Measurements from ENCODE around the gene KLHL7. TPM values are rescaled to one million over a fixed set of nuclear protein-coding genes. Genes with fewer than 3 reads are reported as not detected.

The KLHL7 gene
- total RNA-seq, 4 donors from 2014 or later, result 9.2 to 27.4 (median 25.3) TPM

DNA sequence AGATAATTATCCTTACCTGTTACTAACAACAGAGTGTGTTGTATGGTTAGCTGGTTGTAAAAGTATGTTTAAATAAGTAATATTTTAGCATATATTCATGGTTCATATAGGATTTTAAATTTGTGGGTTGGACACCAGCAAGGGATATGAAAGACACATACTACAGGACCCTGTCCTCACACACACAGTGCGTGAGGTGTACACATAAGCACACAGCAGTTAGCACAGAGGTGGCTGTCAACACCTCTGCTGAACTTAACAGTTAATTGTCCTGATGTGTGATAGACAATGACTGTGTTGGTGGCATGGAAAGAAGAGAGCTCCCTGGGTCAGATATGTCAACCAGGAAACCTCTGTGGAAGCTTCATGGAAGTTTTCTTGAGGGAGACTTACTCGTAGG is 53.0 kb downstream of the KLHL7 start:
- Histone ChIP-seq H3K4me1 (no peaks in the 10 kb centered on the region), H3K36me3 (peaks cover 0 to 6% (median 0%) of the 10 kb centered on the region in 4 donors), H3K27ac (no peak overlapping the region), H3K4me3 (no peak overlapping the region), H3K27me3 (no peaks in the 10 kb centered on the region), H3K9me3 (no peaks in the 10 kb centered on the region)
- WGBS, 2 donors (ENCODE audit: low coverage in 1 of 2), result 92 to 95% methylated on average over 2 of the region's 2 CpGs
- TF ChIP-seq POLR2A (IDR thresholded peaks at IDR 0.05) (no peak), EP300 (IDR thresholded peaks at IDR 0.05; ENCODE audit: low read depth) (no peak), POLR2AphosphoS5 (IDR thresholded peaks at IDR 0.05) (no peak)
- TF ChIP-seq, protein P1, sequence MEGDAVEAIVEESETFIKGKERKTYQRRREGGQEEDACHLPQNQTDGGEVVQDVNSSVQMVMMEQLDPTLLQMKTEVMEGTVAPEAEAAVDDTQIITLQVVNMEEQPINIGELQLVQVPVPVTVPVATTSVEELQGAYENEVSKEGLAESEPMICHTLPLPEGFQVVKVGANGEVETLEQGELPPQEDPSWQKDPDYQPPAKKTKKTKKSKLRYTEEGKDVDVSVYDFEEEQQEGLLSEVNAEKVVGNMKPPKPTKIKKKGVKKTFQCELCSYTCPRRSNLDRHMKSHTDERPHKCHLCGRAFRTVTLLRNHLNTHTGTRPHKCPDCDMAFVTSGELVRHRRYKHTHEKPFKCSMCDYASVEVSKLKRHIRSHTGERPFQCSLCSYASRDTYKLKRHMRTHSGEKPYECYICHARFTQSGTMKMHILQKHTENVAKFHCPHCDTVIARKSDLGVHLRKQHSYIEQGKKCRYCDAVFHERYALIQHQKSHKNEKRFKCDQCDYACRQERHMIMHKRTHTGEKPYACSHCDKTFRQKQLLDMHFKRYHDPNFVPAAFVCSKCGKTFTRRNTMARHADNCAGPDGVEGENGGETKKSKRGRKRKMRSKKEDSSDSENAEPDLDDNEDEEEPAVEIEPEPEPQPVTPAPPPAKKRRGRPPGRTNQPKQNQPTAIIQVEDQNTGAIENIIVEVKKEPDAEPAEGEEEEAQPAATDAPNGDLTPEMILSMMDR (IDR thresholded peaks at IDR 0.05), result no peak
- no peak for DNase-seq
- in situ Hi-C loops (cut with MboI; ENCODE audit: low pct_ligation_motif_present in 1 of 4, low pct_unique_long_range_greater_than_20kb in 1 of 4, low sequenced_read_pairs in 3 of 4), result no loop called here
- intact Hi-C loops (cut with DNase I; ENCODE audit: low total_unique reads), result no loop called here

DNA sequence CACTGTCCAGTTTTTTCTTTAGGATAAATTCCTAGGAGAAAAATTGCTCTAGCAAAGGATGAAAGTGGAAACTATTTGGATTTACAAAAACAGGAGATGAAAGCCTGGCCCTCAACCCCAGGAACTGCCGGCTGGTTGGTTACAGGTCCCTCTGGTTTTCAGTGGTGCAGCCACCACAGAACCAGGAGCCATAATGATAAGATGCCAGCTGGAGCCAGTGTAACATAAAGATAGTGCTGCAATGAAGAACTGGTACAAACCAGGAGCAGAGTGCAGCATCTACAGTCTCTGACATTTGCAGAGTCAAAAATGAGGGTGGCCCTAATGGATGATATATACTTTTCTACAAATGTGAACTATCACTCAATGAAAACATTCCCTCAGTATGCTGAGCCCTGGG is 55.9 kb downstream of the KLHL7 start:
- Histone ChIP-seq H3K9me3 (no peaks in the 10 kb centered on the region), H3K27ac (no peak overlapping the region), H3K36me3 (no peaks in the 10 kb centered on the region), H3K27me3 (no peaks in the 10 kb centered on the region), H3K4me3 (no peak overlapping the region), H3K4me1 (no peaks in the 10 kb centered on the region)
- DNase-seq, result no peak
- 78 to 100% methylated on average over 1 of the region's 1 CpG for WGBS, 2 donors (ENCODE audit: low coverage in 1 of 2)
- TF ChIP-seq, protein P1 (IDR thresholded peaks at IDR 0.05), result no peak
- TF ChIP-seq POLR2A (IDR thresholded peaks at IDR 0.05) (no peak), EP300 (IDR thresholded peaks at IDR 0.05; ENCODE audit: low read depth) (no peak), POLR2AphosphoS5 (IDR thresholded peaks at IDR 0.05) (no peak)
- intact Hi-C loops (cut with DNase I; ENCODE audit: low total_unique reads) (no loop called here), in situ Hi-C loops (cut with MboI; ENCODE audit: low pct_ligation_motif_present in 1 of 4, low pct_unique_long_range_greater_than_20kb in 1 of 4, low sequenced_read_pairs in 3 of 4) (no loop called here)

DNA sequence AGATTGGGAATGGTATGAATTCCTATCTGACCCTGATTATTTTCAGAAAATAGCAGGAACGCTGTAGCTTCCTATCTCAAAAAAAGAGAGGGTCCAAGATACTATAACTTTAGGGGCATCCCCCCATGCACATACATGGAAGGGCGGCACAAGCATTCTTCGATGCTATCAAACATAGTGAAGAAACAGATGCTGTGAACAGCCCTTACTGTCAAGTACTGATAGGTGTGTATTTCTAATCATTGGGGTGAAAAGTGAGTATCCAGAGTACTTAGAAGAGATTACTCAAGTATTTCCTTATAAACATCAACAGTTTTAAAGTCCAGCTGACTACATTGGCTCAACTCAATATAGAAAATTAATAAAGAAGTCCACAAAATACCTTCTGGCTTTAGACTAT is 59.3 kb downstream of the KLHL7 start:
- Histone ChIP-seq H3K36me3 (peaks cover 0 to 7% (median 0%) of the 10 kb centered on the region in 4 donors), H3K4me1 (no peaks in the 10 kb centered on the region), H3K27ac (no peak overlapping the region), H3K27me3 (no peaks in the 10 kb centered on the region), H3K4me3 (no peak overlapping the region), H3K9me3 (no peaks in the 10 kb centered on the region)
- in situ Hi-C loops (cut with MboI; ENCODE audit: low pct_ligation_motif_present in 1 of 4, low pct_unique_long_range_greater_than_20kb in 1 of 4, low sequenced_read_pairs in 3 of 4), result no loop called here
- intact Hi-C loops (cut with DNase I; ENCODE audit: low total_unique reads), result no loop called here
- WGBS, 2 donors (ENCODE audit: low coverage in 1 of 2), result 94 to 100% methylated on average over 1 to 3 of the region's 3 CpGs
- no peak for TF ChIP-seq POLR2AphosphoS5 (IDR thresholded peaks at IDR 0.05)
- TF ChIP-seq EP300 (IDR thresholded peaks at IDR 0.05; ENCODE audit: low read depth), result no peak
- TF ChIP-seq, protein P1 (IDR thresholded peaks at IDR 0.05), result no peak
- TF ChIP-seq POLR2A (IDR thresholded peaks at IDR 0.05), result no peak
- no peak for DNase-seq

DNA sequence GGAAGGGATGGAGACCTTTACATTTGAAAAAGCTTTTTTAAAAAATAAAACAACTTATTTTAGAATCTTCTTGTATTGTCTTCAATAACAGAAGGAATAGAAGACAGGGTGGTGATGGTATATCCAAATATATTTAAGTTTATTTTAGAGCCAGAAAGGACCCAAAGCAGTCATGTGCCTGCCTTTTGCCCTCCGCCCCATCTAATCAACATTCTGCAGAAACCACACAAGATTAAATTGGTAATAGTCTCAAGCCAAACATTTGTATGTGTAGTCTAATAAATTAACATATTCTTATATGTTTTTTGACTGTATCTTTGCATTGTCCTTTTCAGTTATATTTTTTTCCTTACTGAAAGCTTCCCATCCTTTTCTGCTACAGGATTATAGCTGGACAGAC is 59.7 kb downstream of the KLHL7 start:
- H3K4me1 ChIP-seq, result no peaks in the 10 kb centered on the region
- no peaks in the 10 kb centered on the region for H3K9me3 ChIP-seq
- 92 to 100% methylated on average over 1 of the region's 1 CpG for WGBS, 2 donors (ENCODE audit: low coverage in 1 of 2)

More for the DNA sequence above, 59.7 kb downstream of the KLHL7 start:
- in situ Hi-C loops (cut with MboI; ENCODE audit: low pct_ligation_motif_present in 1 of 4, low pct_unique_long_range_greater_than_20kb in 1 of 4, low sequenced_read_pairs in 3 of 4) (no loop called here), intact Hi-C loops (cut with DNase I; ENCODE audit: low total_unique reads) (no loop called here)
- TF ChIP-seq EP300 (IDR thresholded peaks at IDR 0.05; ENCODE audit: low read depth), result no peak
- TF ChIP-seq, protein P1 (IDR thresholded peaks at IDR 0.05), result no peak
- TF ChIP-seq POLR2AphosphoS5 (IDR thresholded peaks at IDR 0.05), result no peak
- TF ChIP-seq POLR2A (IDR thresholded peaks at IDR 0.05), result no peak
- no peak overlapping the region for H3K4me3 ChIP-seq
- H3K27ac ChIP-seq, result no peak overlapping the region
- no peaks in the 10 kb centered on the region for H3K27me3 ChIP-seq
- no peak for DNase-seq
- H3K36me3 ChIP-seq, result peaks cover 0 to 7% (median 0%) of the 10 kb centered on the region in 4 donors
